Measurements from ENCODE around the gene MYRIP.
A peak's percentile ranks its signal among the peaks of the same experiment; 100 is the strongest.

MYRIP gene

DNA sequence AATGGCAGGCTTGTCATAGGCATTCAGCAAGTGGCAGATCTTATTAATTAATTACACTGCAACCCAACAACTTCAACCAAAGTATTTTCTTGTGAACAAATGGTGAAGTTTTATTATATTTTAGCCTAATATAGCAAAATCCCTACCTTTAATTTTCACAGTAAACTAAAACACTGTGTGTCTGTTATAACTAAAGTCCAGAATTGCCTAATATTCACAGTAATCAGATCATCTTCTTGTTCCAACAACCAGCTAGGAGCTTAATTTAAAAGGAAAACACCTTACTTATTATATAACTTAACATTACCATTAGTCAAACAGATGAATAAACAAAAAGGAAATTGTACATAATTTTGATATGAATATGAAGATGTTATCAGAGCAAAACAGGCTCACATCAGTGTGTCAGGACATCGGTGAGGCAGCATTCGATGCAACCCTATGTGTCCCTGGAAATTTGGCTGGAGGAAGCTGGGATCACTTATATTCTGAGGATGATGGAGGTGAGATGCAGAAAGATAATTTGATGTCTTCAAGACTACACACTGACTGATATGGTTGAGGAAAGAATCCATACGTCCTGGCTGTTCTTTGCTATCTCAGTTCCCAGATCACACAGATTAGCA, 310.8 kb downstream of the MYRIP start:
- ATAC-seq, result peak; percentile 11; the same call in 2 of the 3 replicates
- TF ChIP-seq GLIS3 (CRISPR knock-in tag; IDR thresholded peaks at IDR 0.05) (no peak), TCF4 (CRISPR knock-in tag; IDR thresholded peaks at IDR 0.05; ENCODE audit: borderline replicate concordance) (peak; percentile 68; the same call in 1 of the 2 replicates), ISL1 (CRISPR knock-in tag; IDR thresholded peaks at IDR 0.05) (no peak)
- TF ChIP-seq, protein P1, sequence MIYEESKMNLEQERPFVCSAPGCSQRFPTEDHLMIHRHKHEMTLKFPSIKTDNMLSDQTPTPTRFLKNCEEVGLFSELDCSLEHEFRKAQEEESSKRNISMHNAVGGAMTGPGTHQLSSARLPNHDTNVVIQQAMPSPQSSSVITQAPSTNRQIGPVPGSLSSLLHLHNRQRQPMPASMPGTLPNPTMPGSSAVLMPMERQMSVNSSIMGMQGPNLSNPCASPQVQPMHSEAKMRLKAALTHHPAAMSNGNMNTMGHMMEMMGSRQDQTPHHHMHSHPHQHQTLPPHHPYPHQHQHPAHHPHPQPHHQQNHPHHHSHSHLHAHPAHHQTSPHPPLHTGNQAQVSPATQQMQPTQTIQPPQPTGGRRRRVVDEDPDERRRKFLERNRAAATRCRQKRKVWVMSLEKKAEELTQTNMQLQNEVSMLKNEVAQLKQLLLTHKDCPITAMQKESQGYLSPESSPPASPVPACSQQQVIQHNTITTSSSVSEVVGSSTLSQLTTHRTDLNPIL (CRISPR knock-in tag; IDR thresholded peaks at IDR 0.05; ENCODE audit: low read depth), result no peak

DNA sequence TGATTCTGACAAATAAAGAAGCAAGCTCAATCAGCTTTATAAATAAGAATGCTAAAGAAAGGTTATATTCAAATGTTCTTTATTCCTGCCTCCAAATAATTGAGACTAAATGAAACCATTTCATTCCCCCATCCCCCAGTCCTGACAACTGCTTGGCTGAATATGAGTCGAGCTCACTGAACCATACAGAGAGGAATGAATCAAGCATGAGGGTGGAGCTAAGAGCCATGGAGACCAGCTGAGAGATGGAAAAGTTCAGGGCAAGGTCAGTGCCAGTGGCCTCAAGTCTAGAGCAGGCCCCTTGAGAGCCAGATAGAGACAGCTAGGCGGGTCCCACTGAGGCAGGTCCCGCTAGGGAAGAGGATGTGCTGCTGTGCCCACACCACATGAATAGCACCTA, 311.4 kb downstream of the MYRIP start:
- TF ChIP-seq, protein P2, sequence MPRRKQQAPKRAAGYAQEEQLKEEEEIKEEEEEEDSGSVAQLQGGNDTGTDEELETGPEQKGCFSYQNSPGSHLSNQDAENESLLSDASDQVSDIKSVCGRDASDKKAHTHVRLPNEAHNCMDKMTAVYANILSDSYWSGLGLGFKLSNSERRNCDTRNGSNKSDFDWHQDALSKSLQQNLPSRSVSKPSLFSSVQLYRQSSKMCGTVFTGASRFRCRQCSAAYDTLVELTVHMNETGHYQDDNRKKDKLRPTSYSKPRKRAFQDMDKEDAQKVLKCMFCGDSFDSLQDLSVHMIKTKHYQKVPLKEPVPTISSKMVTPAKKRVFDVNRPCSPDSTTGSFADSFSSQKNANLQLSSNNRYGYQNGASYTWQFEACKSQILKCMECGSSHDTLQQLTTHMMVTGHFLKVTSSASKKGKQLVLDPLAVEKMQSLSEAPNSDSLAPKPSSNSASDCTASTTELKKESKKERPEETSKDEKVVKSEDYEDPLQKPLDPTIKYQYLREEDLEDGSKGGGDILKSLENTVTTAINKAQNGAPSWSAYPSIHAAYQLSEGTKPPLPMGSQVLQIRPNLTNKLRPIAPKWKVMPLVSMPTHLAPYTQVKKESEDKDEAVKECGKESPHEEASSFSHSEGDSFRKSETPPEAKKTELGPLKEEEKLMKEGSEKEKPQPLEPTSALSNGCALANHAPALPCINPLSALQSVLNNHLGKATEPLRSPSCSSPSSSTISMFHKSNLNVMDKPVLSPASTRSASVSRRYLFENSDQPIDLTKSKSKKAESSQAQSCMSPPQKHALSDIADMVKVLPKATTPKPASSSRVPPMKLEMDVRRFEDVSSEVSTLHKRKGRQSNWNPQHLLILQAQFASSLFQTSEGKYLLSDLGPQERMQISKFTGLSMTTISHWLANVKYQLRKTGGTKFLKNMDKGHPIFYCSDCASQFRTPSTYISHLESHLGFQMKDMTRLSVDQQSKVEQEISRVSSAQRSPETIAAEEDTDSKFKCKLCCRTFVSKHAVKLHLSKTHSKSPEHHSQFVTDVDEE (CRISPR knock-in tag; IDR thresholded peaks at IDR 0.05), result 0 out of 2 replicates have a peak, but pooled peaks have one; percentile 20
- TF ChIP-seq ZNF8 (CRISPR knock-in tag; IDR thresholded peaks at IDR 0.05), result no peak
- TF ChIP-seq GLIS3 (CRISPR knock-in tag; IDR thresholded peaks at IDR 0.05), result 0 out of 2 replicates have a peak, but pooled peaks have one; percentile 40
- ATAC-seq, result peak; percentile 94

DNA sequence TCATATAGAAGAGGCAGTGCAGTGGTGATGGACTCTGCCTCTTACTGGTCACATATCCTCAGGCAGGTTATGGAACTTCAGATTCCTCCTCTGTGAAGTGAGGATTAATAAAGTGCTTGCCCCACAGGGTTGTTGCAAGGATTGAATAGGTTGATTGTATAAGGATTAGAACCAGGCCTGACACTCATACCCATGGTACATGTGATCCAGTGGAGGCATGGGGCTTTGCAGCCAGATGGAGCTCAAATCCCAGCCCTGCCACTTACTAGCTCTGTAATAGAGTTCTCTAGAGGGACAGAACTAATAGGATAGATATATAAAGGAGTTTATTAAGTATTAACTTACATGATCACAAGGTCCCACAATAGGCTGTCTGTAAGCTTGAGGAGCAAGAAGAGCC, 315.5 kb downstream of the MYRIP start:
- ATAC-seq, result no peak
- no peak for TF ChIP-seq PPARA (CRISPR knock-in tag; IDR thresholded peaks at IDR 0.05; ENCODE audit: borderline replicate concordance)
- TF ChIP-seq BACH2 (CRISPR knock-in tag; IDR thresholded peaks at IDR 0.05; ENCODE audit: borderline replicate concordance), result no peak
- no peak for TF ChIP-seq ZC3H10 (CRISPR knock-in tag; IDR thresholded peaks at IDR 0.05)

DNA sequence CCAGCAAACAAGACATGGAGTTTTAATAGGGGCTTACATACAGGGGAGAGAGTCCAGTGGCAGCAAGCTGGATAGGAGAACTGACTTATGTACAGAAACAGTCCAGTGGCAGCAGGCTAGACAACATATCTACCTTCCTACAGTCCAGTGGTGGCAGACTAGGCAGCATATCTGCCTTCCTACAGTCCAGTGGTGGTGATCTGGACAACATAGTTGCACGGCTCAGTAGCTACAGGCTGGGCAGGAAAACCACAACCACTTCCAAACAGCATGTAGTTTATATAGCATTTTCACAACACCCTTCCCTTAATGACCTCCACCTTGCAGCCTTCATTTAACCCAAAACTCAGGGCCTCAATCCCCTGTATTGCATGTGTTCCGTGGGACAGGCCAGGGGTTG, 318.8 kb downstream of the MYRIP start:
- no peak for TF ChIP-seq SNAI2 (CRISPR knock-in tag; IDR thresholded peaks at IDR 0.05)
- TF ChIP-seq ISL1 (CRISPR knock-in tag; IDR thresholded peaks at IDR 0.05), result no peak
- TF ChIP-seq TCF4 (CRISPR knock-in tag; IDR thresholded peaks at IDR 0.05; ENCODE audit: borderline replicate concordance), result no peak
- TF ChIP-seq PPARA (CRISPR knock-in tag; IDR thresholded peaks at IDR 0.05; ENCODE audit: borderline replicate concordance), result no peak
- TF ChIP-seq ARNTL (CRISPR knock-in tag; IDR thresholded peaks at IDR 0.05; ENCODE audit: borderline replicate concordance, low read depth), result no peak

DNA sequence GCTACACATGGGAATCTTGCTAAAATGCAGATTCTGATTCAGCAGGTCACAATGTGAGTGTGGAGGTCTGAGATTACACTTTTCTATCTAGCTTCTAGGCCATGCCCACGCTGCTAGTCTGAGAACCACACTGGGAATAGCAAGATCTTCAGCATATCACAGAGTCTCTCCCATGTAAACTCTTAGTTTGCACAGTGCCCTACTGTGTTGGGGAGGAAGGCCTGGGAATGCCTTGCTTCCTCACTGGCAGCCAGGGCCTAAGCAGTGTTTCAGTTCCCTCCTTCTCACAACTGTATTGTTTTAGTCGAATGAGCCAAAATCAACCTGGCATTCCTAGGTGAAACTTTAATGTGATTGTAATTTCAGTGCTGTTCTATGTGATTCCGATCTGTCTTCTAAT, 320.1 kb downstream of the MYRIP start:
- no peak for ATAC-seq
- no peak for TF ChIP-seq ZC3H10 (CRISPR knock-in tag; IDR thresholded peaks at IDR 0.05)
- TF ChIP-seq, protein P3, sequence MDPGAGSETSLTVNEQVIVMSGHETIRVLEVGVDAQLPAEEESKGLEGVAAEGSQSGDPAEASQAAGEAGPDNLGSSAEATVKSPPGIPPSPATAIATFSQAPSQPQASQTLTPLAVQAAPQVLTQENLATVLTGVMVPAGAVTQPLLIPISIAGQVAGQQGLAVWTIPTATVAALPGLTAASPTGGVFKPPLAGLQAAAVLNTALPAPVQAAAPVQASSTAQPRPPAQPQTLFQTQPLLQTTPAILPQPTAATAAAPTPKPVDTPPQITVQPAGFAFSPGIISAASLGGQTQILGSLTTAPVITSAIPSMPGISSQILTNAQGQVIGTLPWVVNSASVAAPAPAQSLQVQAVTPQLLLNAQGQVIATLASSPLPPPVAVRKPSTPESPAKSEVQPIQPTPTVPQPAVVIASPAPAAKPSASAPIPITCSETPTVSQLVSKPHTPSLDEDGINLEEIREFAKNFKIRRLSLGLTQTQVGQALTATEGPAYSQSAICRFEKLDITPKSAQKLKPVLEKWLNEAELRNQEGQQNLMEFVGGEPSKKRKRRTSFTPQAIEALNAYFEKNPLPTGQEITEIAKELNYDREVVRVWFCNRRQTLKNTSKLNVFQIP (CRISPR knock-in tag; IDR thresholded peaks at IDR 0.05; ENCODE audit: borderline replicate concordance, low read depth), result no peak
- TF ChIP-seq ZNF565 (CRISPR knock-in tag; conservative IDR thresholded peaks at IDR 0.05; ENCODE audit: low read depth), result no peak
- TF ChIP-seq CSDC2 (CRISPR knock-in tag; IDR thresholded peaks at IDR 0.05), result no peak
- TF ChIP-seq, protein P4, sequence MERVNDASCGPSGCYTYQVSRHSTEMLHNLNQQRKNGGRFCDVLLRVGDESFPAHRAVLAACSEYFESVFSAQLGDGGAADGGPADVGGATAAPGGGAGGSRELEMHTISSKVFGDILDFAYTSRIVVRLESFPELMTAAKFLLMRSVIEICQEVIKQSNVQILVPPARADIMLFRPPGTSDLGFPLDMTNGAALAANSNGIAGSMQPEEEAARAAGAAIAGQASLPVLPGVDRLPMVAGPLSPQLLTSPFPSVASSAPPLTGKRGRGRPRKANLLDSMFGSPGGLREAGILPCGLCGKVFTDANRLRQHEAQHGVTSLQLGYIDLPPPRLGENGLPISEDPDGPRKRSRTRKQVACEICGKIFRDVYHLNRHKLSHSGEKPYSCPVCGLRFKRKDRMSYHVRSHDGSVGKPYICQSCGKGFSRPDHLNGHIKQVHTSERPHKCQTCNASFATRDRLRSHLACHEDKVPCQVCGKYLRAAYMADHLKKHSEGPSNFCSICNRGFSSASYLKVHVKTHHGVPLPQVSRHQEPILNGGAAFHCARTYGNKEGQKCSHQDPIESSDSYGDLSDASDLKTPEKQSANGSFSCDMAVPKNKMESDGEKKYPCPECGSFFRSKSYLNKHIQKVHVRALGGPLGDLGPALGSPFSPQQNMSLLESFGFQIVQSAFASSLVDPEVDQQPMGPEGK (CRISPR knock-in tag; IDR thresholded peaks at IDR 0.05; ENCODE audit: borderline replicate concordance), result no peak
- TF ChIP-seq ZNF8 (CRISPR knock-in tag; IDR thresholded peaks at IDR 0.05), result no peak
- no peak for TF ChIP-seq BACH2 (CRISPR knock-in tag; IDR thresholded peaks at IDR 0.05; ENCODE audit: borderline replicate concordance)
- no peak for TF ChIP-seq GLIS3 (CRISPR knock-in tag; IDR thresholded peaks at IDR 0.05)
- TF ChIP-seq ZNF70 (CRISPR knock-in tag; IDR thresholded peaks at IDR 0.05), result no peak

More for the DNA sequence above, 318.8 kb downstream of the MYRIP start:
- ATAC-seq, result no peak
